ENCODE results near the gene NKAIN4.

DNA sequence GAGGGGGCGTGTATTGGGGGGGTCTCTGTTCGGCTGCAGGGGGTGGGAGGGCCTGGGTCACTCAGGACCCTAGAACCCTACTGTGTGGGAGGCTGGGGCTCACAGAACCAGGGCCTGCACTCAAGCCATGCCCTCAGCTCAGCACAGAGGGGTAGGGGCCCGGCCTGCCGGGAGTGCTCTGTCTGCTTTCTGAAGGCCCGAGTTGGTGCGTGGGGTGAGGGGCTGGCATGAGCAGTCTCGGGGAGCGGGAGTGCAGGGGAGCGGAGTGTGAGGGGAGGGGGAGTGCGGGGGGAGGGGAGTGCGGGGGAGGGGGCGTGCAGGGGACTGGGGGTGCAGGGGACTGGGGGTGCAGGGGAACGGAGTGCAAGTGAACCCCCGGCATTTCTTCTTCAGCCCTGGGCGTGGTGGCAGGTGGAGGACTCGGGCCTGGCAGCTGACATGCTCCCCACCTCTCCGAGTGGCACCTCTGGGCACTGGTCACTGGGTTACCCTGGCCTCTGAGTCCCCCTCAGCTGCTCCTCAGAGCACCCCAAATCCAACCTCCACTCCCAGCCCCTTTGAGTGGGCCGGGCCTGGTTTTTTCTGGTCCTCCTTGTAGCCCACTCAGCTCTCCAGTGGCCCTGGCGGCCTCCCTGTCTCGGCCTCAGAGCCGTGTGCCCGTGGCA lies 39.7 kb upstream of the NKAIN4 start:
- TF ChIP-seq FOXK2 (IDR thresholded peaks at IDR 0.05) (no peak), ELF4 (IDR thresholded peaks at IDR 0.05) (no peak)
